ENCODE data around the gene LUC7L3. TPM values are rescaled to one million over a fixed set of nuclear protein-coding genes. Genes with fewer than 3 reads are reported as not detected.

LUC7L3 gene
- total and polyA plus RNA-seq, 2 of the 13 experiments (the other 11 are each of a cell fraction or from before 2014, with no cell fraction given): 108 to 120 TPM

DNA sequence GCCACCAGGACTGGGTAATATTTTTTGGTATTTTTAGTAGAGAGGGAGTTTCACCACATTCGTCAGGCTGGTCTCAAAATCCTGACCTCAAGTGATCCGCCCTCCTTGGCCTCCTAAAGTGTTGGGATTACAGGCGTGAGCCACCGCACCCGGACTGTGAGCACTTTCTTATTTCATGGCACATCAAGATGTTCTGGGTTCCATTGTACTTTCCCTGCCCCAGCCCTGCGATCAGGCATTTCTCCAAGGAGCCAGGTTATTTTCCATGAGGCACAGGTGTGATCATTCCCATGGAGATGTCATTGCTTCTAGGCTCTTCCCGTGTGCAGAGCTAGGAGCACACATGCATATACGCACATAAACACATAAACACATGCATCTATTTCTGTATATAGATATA lies 50.5 kb downstream of the LUC7L3 start (continued):
- no peak for TF ChIP-seq TBL1XR1 (IDR thresholded peaks at IDR 0.05; ENCODE audit: borderline replicate concordance, low read length, partially characterized antibody)
- TF ChIP-seq, protein P1, sequence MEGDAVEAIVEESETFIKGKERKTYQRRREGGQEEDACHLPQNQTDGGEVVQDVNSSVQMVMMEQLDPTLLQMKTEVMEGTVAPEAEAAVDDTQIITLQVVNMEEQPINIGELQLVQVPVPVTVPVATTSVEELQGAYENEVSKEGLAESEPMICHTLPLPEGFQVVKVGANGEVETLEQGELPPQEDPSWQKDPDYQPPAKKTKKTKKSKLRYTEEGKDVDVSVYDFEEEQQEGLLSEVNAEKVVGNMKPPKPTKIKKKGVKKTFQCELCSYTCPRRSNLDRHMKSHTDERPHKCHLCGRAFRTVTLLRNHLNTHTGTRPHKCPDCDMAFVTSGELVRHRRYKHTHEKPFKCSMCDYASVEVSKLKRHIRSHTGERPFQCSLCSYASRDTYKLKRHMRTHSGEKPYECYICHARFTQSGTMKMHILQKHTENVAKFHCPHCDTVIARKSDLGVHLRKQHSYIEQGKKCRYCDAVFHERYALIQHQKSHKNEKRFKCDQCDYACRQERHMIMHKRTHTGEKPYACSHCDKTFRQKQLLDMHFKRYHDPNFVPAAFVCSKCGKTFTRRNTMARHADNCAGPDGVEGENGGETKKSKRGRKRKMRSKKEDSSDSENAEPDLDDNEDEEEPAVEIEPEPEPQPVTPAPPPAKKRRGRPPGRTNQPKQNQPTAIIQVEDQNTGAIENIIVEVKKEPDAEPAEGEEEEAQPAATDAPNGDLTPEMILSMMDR (CRISPR knock-in tag; IDR thresholded peaks at IDR 0.05): no peak
- TF ChIP-seq, protein P2, sequence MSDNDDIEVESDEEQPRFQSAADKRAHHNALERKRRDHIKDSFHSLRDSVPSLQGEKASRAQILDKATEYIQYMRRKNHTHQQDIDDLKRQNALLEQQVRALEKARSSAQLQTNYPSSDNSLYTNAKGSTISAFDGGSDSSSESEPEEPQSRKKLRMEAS (IDR thresholded peaks at IDR 0.05): no peak
- TF ChIP-seq, protein P3, sequence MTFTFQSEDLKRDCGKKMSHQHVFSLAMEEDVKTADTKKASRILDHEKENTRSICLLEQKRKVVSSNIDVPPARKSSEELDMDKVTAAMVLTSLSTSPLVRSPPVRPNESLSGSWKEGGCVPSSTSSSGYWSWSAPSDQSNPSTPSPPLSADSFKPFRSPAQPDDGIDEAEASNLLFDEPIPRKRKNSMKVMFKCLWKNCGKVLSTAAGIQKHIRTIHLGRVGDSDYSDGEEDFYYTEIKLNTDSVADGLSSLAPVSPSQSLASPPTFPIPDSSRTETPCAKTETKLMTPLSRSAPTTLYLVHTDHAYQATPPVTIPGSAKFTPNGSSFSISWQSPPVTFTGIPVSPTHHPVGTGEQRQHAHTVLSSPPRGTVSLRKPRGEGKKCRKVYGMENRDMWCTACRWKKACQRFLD (CRISPR knock-in tag; IDR thresholded peaks at IDR 0.05; ENCODE audit: borderline replicate concordance): no peak
- no peak for TF ChIP-seq GPN1 (CRISPR knock-in tag; IDR thresholded peaks at IDR 0.05; ENCODE audit: borderline replicate concordance)
- TF ChIP-seq ZNF432 (CRISPR knock-in tag; IDR thresholded peaks at IDR 0.05; ENCODE audit: borderline replicate concordance): no peak
- TF ChIP-seq GFI1 (CRISPR knock-in tag; IDR thresholded peaks at IDR 0.05; ENCODE audit: borderline replicate concordance): no peak
- TF ChIP-seq ZBTB1 (CRISPR knock-in tag; IDR thresholded peaks at IDR 0.05; ENCODE audit: borderline replicate concordance): no peak
- TF ChIP-seq, protein P4, sequence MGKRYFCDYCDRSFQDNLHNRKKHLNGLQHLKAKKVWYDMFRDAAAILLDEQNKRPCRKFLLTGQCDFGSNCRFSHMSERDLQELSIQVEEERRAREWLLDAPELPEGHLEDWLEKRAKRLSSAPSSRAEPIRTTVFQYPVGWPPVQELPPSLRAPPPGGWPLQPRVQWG (CRISPR knock-in tag; IDR thresholded peaks at IDR 0.05; ENCODE audit: borderline replicate concordance, low read depth): no peak

DNA sequence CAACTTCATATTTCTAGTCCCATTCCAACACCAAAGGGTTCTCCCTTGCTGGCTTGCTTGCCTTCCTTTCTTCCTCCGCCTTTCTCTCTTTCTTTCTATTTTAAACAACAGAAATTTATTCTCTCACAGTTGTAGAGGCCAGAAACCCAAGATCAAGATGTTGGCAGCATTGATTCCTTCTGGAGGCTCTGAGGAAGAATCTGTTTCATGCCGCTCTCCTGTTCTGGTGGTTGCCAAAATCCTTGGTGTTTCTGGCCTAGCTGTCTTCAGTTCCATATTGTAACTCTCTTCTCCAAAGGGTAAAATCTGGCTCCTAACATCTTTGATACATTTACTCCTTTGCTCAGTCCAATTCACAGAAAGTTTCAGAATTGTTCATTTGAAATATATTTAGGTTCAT lies 50.9 kb downstream of the LUC7L3 start:
- ATAC-seq: no peak
- Histone ChIP-seq H3K9ac (ENCODE audit: insufficient read depth, low read depth, low read length) (no peak overlapping the region), H3K36me3 (replicated peaks in 1 of 2; ENCODE audit: control insufficient read depth in 1 of 2, insufficient read depth in 2 of 2, low read length in 2 of 2) (no peaks in the 10 kb centered on the region), H3K4me2 (ENCODE audit: low read depth, low read length) (no peak overlapping the region), H3K4me1 (ENCODE audit: insufficient read depth, low read length) (peaks cover 33% of the 10 kb centered on the region), H3K4me3 (replicated peaks in 1 of 3; ENCODE audit: insufficient read depth in 1 of 3, low read depth in 2 of 3, low read length in 3 of 3) (no peak overlapping the region), H4K20me1 (ENCODE audit: insufficient read depth, low read length) (no peaks in the 10 kb centered on the region), H2AFZ (ENCODE audit: low read length) (no peak overlapping the region), H3K79me2 (ENCODE audit: insufficient read depth, low read length) (no peaks in the 10 kb centered on the region), H3K27me3 (ENCODE audit: control insufficient read depth in 1 of 2, insufficient read depth in 2 of 2, low read length in 2 of 2) (peaks cover 0 to 2% of the 10 kb centered on the region in 2 experiments; a peak in 1 of 5 replicates), H3K9me3 (ENCODE audit: low read length) (no peaks in the 10 kb centered on the region), H3K27ac (ENCODE audit: extremely low read length, insufficient read depth, low read length) (no peak overlapping the region)
- ChIA-PET CTCF (ENCODE audit: low intra/inter-chr PET ratio, low total read pairs) (no interaction called here), POLR2A (no interaction called here)
- BruUV-seq (replicated peaks): no TSS peak
- 93% methylated on average over 2 of the region's 2 CpGs for WGBS (ENCODE audit: low lambda C conversion rate)
- TF ChIP-seq ZFP36 (IDR thresholded peaks at IDR 0.05; ENCODE audit: borderline replicate concordance, low read depth, low read length, partially characterized antibody) (no peak), CHD2 (IDR thresholded peaks at IDR 0.05; ENCODE audit: low read depth, low read length) (no peak), ZNF367 (CRISPR knock-in tag; IDR thresholded peaks at IDR 0.05; ENCODE audit: borderline replicate concordance) (no peak)
- DNase-seq (ENCODE audit: low spot score): no peak
- intact Hi-C loops (cut with micrococcal nuclease; ENCODE audit: unreplicated experiment): no loop called here
- FAIRE-seq: no peak
- in situ Hi-C loops (cut with HindIII; ENCODE audit: extremely low pct_ligation_motif_present, low pct_unique_long_range_greater_than_20kb): no loop called here
